ENCODE measurements around the gene CLEC2B. TPM values are rescaled to one million over a fixed set of nuclear protein-coding genes. Genes with fewer than 3 reads are reported as not detected.

Gene CLEC2B
- total RNA-seq, 4 donors from 2014 or later = 3.1 to 14.4 (median 10.7) TPM

- Histone ChIP-seq H3K4me1 (peaks cover 10 to 12% of the 10 kb centered on the region in 2 donors), H3K27me3 (no peaks in the 10 kb centered on the region), H3K36me3 (no peaks in the 10 kb centered on the region), H3K27ac (peak overlapping the region; percentile 79 to 88 (median 83)), H3K9me3 (no peaks in the 10 kb centered on the region), H3K4me3 (peak overlapping the region; percentile 52 to 60 (median 56))
- DNase-seq (no peak), ATAC-seq (no peak)
- in situ Hi-C loops (cut with MboI; ENCODE audit: low sequenced_read_pairs in 4 of 4) (no loop called here), intact Hi-C loops (cut with DNase I; ENCODE audit: low total_unique reads) (no loop called here)
- no peak for TF ChIP-seq POLR2A (IDR thresholded peaks at IDR 0.05)
- TF ChIP-seq, protein P1, sequence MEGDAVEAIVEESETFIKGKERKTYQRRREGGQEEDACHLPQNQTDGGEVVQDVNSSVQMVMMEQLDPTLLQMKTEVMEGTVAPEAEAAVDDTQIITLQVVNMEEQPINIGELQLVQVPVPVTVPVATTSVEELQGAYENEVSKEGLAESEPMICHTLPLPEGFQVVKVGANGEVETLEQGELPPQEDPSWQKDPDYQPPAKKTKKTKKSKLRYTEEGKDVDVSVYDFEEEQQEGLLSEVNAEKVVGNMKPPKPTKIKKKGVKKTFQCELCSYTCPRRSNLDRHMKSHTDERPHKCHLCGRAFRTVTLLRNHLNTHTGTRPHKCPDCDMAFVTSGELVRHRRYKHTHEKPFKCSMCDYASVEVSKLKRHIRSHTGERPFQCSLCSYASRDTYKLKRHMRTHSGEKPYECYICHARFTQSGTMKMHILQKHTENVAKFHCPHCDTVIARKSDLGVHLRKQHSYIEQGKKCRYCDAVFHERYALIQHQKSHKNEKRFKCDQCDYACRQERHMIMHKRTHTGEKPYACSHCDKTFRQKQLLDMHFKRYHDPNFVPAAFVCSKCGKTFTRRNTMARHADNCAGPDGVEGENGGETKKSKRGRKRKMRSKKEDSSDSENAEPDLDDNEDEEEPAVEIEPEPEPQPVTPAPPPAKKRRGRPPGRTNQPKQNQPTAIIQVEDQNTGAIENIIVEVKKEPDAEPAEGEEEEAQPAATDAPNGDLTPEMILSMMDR (IDR thresholded peaks at IDR 0.05 in 4 of 5, conservative IDR thresholded peaks at IDR 0.05 in 1 of 5) = no peak
Observed at GRCh38 chr12:9867531-9867930, 1.6 kb downstream of the CLEC2B start.

- ATAC-seq (no peak), DNase-seq (no peak)
- Histone ChIP-seq H3K27me3 (no peaks in the 10 kb centered on the region), H3K4me3 (peak overlapping the region; percentile 52 to 60 (median 56)), H3K36me3 (no peaks in the 10 kb centered on the region), H3K27ac (peak overlapping the region; percentile 79 to 88 (median 83)), H3K4me1 (peaks cover 10 to 12% of the 10 kb centered on the region in 2 donors), H3K9me3 (no peaks in the 10 kb centered on the region)
- TF ChIP-seq, protein P1 (IDR thresholded peaks at IDR 0.05 in 4 of 5, conservative IDR thresholded peaks at IDR 0.05 in 1 of 5) = no peak
- no peak for TF ChIP-seq POLR2A (IDR thresholded peaks at IDR 0.05)
- intact Hi-C loops (cut with DNase I; ENCODE audit: low total_unique reads) (no loop called here), in situ Hi-C loops (cut with MboI; ENCODE audit: low sequenced_read_pairs in 4 of 4) (no loop called here)
Observed at GRCh38 chr12:9866860-9867269, 2.3 kb downstream of the CLEC2B start.

DNA sequence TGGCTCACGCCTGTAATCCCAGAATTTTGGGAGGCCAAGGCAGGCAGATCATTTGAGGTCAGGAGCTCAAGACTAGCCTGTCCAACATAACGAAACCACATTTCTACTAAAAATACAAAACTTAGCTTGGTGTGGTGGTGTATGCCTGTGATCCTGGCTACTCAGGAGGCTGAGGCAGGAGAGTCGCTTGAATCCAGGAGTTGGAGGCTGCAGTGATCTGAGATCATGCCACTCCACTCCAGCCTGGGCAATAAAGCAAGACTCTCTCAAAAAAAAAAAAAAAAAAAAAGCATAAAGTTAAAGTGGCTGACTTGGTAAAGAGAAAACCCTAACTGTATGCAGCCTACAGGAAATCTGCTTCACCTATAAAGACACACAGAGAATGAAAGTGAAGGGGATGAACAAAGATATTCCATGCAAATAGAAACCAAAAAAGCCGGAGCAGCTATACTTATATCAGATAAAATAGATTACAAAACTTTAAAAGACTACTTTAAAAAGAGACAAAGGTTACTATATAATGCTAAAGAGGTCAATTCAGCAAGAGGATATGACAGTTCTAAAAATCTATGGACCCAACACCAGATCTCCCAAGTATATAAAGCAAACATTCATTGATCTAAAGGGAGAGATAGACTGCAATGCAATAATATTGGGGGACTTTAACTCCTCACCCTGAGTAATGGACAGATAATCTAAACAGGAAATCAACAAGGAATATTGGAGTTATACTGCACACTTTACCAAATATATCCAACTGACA lies 4.1 kb downstream of the CLEC2B start:
- in situ Hi-C loops (cut with MboI; ENCODE audit: low sequenced_read_pairs in 4 of 4) (no loop called here), intact Hi-C loops (cut with DNase I; ENCODE audit: low total_unique reads) (no loop called here)
- Histone ChIP-seq H3K27ac (peak overlapping the region in 3 of 4 donors; percentile 81 to 88 (median 85)), H3K9me3 (no peaks in the 10 kb centered on the region), H3K36me3 (no peaks in the 10 kb centered on the region), H3K4me1 (peaks cover under 1 to 9% of the 10 kb centered on the region in 2 donors), H3K27me3 (no peaks in the 10 kb centered on the region), H3K4me3 (peak overlapping the region in 3 of 4 donors; percentile 20 to 60 (median 55))
- DNase-seq (no peak), ATAC-seq (no peak)
- TF ChIP-seq, protein P1 (IDR thresholded peaks at IDR 0.05 in 4 of 5, conservative IDR thresholded peaks at IDR 0.05 in 1 of 5) = no peak
- no peak for TF ChIP-seq POLR2A (IDR thresholded peaks at IDR 0.05)

DNA sequence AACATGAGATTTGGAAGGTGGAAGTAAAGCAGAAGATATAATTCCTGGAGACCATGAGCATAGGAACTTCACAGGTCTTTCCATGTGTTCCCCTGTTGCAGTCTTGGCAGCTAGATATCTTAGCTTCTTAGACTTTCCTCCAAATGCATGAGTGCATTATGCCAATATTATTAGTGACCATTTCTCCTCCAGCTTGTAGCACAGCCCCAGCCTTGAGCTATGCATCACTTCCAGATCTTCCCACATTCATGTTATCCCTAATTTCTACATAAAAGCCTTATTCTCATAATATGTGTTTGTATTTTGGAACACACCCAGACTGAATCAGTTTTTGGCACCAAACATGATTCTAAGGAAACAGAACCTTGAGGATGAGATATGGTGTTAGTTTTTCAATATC lies 11.0 kb downstream of the CLEC2B start:
- in situ Hi-C loops (cut with MboI; ENCODE audit: low sequenced_read_pairs in 4 of 4) = no loop called here
- H3K27me3 ChIP-seq = no peaks in the 10 kb centered on the region
- intact Hi-C loops (cut with DNase I; ENCODE audit: low total_unique reads) = no loop called here
- peaks cover 0 to 5% of the 10 kb centered on the region in 2 donors for H3K4me1 ChIP-seq
- ATAC-seq = no peak
- DNase-seq = no peak
- H3K27ac ChIP-seq = no peak overlapping the region
- no peaks in the 10 kb centered on the region for H3K9me3 ChIP-seq
- no peaks in the 10 kb centered on the region for H3K36me3 ChIP-seq
- TF ChIP-seq, protein P1 (IDR thresholded peaks at IDR 0.05 in 4 of 5, conservative IDR thresholded peaks at IDR 0.05 in 1 of 5) = no peak
- TF ChIP-seq POLR2A (IDR thresholded peaks at IDR 0.05) = no peak
- H3K4me3 ChIP-seq = no peak overlapping the region

Measured in gastrocnemius medialis (tissue), 4 donors.